ENCODE data around the gene TUBB2B.

The TUBB2B gene

DNA sequence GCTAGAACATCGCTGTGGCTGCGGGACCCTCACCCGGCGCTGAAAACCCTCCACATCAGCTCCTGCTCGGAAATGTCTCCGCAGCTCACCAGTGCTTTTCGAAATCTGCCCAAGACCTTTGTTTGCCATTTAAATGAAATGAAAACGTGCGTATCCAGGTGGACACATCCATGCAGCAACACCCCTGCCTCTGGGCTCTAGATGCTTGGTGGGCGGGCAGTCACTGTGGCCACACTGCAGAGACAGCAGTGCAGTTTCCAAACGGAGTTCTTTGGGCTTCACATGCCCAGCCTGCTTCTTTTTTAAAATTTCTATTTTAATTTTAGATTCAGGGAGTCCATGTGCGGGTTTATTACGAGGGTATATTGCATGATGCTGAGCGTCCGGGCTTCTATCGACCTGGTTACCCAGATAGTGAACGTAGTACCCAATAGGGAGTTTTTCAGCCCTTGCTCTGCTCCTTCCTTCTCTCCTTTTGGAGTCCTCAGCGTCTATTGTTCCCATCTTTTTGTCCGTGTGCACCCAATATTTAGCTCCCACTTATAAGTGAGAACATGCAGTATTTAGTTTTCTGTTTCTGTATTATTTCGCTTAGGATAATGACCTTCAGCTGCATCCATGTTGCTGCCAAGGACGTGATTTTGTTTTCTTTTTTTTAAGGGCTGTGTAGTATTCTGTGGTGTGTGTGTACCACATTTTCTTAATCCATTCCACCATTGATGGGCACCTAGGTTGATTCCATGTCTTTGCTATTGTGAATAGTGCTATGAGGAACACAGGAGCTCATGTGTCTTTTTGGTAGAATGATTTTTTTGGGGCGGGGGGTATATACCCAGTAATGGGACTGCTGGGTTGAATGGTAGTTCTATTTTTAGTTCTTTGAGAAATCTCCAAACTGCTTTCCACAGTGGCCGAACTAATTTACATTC lies 4.8 kb upstream of the TUBB2B start:
- peak; percentile 58 for DNase-seq

DNA sequence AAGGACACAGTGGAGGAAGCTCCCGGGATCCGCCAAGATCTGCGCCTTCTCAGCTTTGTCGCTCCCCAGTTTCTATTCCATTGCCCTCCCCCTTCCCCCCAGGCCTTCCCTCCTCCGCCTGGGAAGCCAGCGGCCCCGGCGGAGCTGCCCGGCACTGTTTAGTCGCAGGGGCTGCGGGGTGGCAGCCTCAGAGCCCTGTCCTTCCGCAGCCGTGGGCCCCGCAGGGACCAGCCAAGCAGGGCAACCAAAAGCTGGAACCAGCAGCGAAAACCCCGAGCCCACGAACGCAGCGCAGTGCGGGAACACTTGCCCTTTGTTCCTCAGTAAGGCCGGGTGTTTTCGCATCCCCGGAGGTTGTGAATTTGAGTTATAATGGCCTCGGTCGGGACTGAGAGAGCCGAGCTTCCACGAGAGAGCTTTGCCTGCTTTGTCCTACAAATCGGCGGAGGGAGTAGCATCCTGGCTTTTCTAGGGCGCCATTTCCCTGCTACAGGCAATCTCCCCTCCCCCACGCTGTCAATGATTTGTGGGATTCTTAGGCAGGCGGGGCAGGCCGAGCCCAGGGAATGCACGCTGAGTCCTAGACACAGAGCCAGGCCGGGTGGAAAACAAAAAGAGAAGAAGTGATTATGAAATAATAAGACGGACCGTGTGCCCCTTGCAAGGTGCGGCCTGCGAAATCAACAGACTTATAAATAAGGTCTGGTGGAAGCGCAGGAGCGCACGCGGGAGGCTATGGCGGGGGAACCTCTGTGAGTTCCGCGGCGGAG lies 4.0 kb upstream of the TUBB2B start:
- DNase-seq, result peak; percentile 85

DNA sequence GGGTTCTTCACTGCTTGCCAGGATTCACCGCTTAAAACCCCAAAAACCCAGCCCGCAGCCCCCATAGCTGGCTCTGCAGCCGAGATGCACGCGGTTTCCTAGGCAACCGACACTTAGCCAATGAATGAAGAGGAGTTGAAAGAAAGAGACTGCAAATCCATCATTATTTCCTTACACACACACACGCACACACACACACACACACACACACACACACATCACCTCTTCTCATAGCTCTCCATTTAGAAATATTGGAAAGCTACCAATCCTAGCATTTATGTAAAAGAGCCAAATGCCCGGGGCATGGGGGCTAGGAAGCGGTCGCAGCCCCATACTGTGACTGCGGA lies 3.4 kb upstream of the TUBB2B start:
- DNase-seq, result peak; percentile 75

DNA sequence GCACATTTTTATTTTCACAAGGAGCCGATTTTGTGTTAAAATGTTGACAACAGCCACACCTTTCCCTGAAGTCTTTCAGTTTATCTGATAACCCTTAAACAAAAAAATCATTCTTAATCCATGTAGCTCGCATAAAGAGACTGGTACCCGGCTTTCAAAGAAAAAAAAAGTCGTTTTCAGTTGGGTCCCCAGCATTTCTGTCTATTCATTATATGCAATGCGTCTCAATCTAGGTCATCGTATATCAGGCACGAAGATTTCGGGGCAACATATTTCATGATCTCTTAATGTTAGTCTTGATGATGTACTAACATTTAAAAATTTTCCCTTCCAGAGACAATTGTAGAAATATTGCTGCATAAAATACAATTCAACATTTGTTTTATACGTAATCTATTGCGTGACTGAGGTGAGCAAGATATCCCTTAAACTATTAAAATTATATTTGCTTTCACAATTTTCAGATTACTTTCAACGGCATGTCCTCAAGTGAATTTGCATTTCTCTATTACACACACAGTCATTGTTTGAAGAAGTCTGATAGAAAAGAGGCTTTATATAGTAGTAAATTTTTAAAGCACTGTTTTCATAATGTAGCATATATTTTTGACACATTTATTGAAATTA lies 2.9 kb upstream of the TUBB2B start:
- DNase-seq, result no peak

DNA sequence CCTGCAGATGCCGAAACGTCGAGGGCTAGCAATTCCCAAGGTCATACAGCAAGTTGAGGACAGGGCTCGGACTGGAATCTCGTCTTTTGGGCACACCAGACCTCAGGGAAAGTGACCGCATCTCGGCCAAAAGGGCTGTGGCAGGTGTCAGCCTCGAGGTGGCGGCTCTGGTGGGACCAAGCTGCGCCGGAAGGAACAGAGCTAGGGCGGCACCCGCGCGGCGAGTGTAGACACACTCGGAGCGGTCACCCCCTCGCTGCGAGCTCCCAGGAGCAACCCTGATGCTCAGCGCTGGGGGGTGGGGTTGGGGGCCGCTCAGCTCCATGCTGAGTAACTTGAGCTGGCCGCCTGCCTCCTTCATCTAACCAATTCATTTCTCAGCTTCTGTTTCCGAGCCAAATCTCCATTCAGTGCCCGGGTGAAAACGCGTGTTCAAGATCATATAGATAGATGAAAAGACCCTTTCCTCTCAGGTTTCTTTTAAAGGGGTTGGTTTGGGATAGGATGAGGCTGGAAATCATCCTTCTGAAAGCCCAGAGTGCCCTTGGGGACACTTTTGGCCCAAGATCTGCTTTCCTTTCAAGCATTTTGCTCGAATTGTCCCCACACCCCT lies 2.2 kb upstream of the TUBB2B start:
- peak; percentile 35 for DNase-seq

DNA sequence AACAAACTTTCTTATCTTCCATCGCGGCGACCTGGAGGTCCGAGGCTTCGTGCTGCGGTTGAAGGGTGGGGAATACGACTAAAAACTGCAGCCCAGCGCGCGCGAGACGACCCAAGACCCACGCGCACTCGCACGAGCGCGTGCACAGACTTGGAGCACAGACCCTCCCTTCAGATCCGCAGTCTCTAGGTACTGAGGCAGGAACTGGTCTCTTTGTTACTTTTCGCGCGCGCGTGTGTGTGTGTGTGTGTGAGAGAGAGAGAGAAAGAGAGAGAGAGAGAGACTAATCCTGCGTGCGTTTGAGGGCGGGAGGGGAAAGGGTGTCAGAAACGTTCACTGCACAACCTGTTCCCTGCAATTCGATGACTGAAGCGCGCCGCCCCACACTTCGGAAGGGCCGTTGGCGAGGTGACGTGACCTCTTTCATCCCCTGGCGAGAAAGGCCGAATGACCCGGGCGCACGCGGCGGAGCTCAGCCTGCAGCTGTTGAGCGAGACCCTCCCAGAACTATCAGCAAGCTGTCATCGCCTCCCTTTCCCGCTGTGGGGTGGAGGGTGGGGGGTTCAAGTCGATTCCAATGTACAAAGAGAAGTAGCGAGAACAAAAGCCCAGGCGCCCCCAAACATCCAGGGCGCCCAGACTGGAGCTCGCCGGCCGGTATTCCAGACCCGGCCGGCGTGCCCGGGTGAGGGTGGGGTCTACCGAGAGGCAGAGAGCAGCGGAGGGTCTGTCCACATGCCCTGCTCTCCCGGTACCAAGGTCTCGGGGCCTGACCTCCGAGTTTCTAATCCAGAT lies 1.5 kb upstream of the TUBB2B start:
- peak; percentile 70 for DNase-seq

DNA sequence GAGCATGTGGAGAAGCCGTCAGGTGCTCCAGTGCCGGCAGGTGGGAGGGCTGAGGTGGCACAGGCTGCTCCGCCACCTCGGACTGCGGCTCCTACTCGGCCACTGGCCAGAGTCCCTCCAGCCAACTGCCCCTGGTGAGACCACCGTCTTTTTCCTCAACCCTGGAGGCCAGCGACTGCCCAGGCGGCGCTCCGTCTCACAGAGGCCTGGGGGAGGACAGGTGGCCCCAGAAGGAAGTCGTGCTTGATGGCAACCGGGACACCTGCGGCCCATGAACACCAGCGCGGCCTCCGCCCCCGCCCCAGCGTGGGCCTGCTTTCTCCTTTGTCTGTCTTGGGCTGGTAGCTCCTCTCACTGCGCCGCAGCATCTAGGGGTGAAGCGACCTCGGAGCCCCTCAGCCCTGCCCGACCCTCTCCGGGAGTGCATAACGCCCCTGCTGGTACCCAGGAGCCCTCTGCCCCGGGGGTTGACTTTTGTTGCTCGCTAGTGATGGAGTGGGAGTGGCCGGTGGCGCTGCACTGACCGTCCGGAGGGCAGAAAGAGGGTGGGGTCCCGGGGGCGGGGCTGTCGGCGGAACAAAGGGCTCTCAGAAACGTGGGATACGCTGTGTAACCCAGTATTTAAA lies 706 bp upstream of the TUBB2B start:
- DNase-seq, result peak; percentile 84

DNA sequence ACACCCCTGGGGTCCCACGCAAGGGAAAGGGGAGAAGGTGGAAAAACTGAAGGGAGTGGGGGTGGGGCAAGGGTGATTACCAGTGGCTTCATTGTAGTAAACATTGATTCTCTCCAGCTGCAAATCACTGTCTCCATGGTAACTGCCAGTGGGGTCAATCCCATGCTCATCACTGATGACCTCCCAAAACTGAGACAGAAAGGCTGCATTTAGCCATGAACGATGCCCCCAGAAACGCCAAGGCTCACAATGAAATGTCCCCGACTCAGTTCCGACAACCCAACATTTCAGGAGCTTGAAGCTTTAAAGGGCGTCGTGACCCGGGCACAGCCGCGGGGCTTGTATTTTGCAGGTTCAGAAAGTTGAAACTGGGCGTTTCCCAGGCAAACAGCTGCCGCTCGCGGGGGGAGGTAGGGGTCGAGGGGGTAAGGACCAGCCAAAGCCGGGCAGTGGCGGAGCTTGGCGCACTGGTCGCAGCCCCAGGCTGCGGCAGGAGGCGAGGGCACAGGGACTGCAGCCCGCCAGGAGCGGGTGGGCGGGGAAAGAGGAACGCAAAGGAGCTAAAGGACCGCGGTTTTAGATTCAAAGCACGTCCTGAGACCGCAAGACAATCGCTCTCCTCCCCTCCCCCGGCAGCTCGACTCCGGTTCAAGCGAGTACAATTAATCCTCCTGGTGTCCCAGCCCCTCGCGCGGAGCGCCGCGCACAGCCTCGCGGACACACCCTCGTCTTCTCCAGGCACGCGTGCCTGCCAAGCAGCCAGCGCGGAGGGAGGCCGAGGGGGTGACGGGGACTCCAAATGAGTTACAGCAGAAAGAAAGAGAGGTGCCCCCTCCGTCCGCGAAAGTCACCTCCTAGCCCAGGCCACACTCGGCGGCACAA lies 731 bp downstream of the TUBB2B start:
- DNase-seq, result peak; percentile 15

DNA sequence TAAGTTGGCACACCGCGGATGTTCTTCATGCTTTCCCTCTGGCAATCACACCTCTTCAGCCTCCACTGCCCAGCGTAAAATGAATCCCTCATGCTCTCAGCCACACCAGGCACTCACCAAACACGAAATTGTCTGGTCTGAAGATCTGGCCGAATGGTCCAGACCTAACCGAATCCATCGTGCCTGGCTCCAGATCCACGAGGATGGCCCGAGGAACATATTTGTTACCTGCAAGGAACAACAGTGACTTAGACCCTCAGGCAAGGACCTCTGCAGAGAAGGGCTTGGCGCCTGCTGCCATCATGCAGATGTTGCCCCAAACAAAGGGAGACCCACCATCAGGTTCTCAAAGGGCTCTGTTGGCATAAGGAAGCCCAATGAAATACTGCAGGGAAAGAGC lies 1.4 kb downstream of the TUBB2B start:
- DNase-seq, result no peak

DNA sequence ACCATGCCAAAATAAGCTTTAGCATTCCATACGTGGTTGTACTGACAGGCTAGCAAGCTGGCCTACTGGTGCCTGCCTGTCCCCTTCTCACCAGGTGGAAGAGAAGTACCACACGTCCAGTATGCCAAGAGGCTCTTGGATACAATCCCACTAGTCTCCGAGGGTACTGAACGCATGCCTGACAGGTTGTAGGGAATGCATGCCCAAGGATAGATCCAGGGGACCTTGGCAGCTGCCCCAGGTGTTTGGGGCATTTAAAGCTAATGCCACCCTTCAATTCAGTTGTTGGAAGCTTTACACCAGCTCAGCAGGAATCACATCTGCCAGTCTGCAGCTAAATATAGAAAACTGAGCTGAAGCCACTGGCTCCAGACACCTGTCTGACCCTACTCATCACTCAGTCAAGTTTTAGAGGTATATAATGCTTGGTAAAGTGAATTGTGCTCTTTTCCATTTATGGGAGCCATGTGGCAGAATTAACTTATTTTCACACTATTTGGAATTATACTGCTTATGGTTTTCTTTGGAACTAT lies 4.9 kb downstream of the TUBB2B start:
- peak; percentile 4 for DNase-seq

DNA sequence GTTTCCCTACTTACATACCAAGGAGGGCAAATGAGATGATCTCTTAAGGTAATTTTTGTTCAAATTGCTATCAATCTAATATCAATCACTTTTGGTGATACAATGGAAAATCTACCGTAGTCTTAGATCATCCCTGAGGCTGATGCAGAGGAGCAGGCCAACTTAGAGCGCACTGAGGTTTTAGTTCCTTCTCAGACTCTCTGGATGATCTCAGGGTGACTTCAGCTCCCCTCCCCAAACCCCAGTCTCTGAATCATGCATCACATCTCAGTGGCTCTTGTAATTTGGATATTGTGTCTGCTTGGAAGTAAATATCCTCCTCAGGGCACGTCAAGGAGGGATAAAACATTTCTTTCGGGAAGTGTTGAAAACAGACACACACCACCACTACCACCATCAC lies 5.9 kb downstream of the TUBB2B start:
- DNase-seq, result no peak

DNA sequence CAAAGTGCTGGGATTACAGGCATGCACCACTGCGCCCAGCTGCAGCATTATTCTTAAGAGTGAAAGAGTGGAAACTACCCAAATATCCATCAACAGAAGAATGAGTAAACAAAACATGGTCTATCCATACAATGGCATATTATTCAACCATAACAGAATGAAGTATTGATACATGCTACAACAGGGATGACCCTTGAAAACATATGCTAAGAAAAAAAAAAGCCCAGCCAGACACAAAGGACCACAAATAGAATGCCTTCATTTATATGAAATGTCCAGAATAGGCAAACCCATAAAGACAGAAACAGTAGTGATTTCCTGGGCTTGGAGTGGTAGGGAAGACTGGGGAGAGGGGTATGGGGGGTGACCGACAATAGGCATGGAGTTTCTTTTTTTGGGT lies 7.1 kb downstream of the TUBB2B start:
- no peak for DNase-seq

DNA sequence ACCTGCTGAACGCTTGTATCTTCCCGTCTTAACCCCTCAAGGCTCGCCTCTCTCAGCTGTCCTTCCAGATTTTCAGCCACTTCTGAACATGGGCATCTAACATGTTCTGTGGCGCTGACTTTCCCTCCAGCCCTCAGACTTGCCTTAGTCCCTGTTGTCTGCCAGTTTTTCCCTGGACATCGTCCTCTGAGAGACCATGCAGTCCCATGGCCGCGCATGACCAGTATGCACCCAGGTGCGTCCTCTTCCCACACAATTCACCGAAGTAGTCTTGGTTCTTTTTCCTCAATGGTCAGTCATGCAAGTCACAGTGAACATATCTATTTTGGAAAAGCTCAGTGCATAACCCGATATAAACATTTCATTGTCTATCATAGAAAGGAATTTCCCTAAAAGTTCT lies 9.2 kb downstream of the TUBB2B start:
- no peak for DNase-seq

DNA sequence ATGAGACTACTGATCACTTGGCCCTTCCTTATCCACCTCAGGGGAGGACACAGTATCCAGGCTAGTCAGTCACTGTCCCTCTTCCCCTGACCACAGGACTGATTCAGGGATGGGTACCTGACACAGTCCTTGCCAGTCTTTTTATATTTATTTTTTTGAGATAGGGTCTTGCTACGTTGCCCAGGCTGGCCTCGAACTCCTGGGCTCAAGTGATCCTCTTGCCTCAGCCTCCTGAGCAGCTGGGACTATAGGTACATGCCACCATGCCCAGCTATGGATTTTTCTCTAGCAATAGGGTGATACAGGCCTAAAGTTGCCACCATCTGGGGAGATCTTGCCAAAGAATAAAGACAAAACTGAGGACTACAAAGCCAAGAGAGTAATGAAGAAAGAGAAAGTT lies 10.2 kb downstream of the TUBB2B start:
- no peak for DNase-seq

DNA sequence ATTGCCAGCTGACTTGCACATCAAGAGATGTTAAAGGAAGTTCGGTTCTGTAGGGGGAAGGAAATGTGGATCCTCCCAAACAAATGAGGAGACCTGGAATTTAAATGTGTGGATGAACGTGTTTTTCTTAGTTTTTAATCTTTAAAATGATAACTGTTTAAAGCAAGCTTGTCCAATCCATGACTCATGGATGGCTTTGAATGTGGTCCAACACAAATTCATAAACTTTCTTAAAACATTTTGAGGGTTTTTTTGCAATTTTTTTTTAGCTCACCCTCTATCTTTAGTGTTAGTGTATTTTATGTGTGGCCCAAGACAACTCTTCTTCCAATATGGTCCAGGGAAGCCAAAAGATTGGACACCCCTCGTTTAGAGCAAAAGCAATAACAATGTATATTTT lies 12.6 kb downstream of the TUBB2B start:
- no peak for DNase-seq

DNA sequence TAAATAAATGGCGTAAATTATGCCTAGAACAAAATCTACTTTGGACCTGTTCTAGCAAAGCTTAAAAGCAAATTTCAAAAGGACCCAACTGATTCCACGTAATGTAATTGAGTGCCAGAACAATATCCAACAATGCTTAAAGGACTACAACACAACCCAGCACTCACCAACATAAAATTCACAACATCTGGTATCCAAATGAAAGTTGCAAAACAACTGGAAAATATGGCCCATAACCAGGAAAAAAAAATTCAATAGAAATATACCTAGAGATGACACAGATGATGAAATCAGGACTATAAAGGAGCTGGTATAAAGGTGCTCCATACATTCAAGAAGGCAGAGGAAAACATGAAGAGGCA lies 14.1 kb downstream of the TUBB2B start:
- no peak for DNase-seq

DNA sequence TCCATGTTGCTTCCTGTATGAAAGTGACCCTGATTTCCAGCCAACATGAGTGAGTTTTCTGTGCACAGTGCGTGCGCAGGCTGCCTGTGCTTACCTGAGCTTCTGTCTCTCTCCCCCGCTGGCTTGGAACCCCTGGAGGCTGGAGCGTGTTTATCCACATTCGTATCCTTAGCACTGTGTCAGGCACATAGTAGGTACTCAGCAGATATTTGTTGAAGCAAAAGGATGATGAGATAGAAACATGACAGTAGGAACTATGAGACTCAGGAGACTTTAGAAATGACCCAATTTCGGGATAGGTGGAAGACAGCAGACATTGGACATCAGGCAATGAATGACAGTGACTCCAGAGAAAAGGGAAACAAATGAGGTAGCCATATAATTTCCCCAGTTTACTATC lies 15.2 kb downstream of the TUBB2B start:
- no peak for DNase-seq

DNA sequence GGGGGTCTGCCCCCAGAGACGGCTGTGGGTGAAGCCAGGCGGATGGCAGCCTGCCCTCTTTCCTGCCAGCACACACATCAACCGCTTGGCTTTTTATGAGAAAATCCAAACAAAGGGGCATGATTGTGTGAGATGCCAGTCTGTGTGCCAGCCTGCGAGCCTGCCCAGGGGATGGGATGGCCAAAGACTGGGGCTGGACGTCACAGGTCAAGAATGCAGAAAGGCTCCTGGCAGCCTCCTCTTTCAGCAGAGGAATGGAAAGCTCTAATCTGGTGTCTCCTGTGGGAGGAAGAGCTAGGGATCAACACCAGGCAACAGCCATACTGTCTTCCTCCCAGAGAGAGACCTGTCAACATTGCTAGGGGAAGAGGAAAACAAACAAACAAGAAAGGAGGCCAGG lies 15.8 kb downstream of the TUBB2B start:
- no peak for DNase-seq

DNA sequence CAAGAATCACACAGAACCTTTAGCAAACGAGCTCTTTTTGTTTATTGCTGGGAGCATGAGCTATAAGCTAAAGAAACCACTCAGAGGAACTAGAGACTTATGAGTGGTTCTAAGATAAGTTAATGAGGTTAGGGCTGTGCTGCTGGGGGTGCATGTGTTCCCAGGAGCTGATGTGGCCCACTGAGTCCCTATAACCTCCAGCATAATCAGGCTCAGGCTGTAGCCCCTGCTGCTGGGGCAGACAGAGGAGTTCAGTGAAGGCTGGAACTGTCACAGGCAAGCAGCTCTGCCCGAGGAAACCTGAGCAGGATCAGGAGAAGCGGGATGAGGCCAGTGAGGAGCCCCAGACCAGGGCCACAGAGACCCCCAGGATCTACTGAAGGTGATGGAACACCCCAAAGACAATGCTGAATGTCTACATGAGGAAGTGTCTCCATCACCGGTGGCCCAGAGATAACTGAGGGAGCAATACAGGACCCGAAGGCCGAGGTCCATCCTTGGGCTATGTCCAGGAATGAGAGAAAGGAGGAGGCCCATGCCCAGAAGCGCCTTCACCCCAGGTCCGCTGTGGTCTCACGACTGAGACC lies 17.3 kb downstream of the TUBB2B start:
- no peak for DNase-seq

Data from NCI-H1694 treated with DMSO at 0.1 percent for 48 hours (cell line).